B cell (primary cell): ENCODE data around the gene EGFL8. TPM values are rescaled to one million over a fixed set of nuclear protein-coding genes. Genes with fewer than 3 reads are reported as not detected.

ENCODE experiments used
- ATAC-seq: fragments of 200-7000 bp; cut with Tn5 transposase; one replicate; pipeline ENCODE4 v1.10.0; 2021; ENCODE audit warnings: low read depth, mild to moderate bottlenecking, moderate number of reproducible peaks, moderate library complexity
- CTCF ChIA-PET: fragments of 350-600 bp; sonication (Branson Sonifier 250); formaldehyde crosslinking; loops from one replicate; lab custom pipeline; 2021; ENCODE audit warnings: antibody characterized with exemption, inconsistent platforms; lab: Charles Lee
- POLR2A ChIA-PET: fragments of 350-600 bp; sonication (Branson Sonifier 250); formaldehyde crosslinking; loops from one replicate; lab custom pipeline; 2021; ENCODE audit warnings: antibody characterized with exemption; lab: Charles Lee
- DNase-seq: peaks from one replicate; pipeline ENCODE4 v3.0.0; 2013
- H2AFZ ChIP-seq: 2 replicates; pipeline ENCODE4 v1.6.1; 2012; ENCODE audit warnings: mild to moderate bottlenecking, low read depth, low read length; ENCODE audit not compliant: insufficient read depth, poor library complexity, severe bottlenecking
- H3K27ac ChIP-seq, 2 donors: 1 replicate in 1 of 2; 2 replicates in 1 of 2; pipeline ENCODE4 v1.5.1; 2012 to 2013; ENCODE audit warnings: low read length in 2 of 2, mild to moderate bottlenecking in 2 of 2, moderate library complexity in 1 of 2
- H3K27me3 ChIP-seq, 4 experiments: fragments of 200-600 bp in 1 of 4; sonication (generic) in 1 of 4; replicated peaks in 1 of 4; 1 replicate in 2 of 4; 2 replicates in 2 of 4; pipeline versions ENCODE4 v1.6.1 to v1.7.0; 2013 to 2016; ENCODE audit warnings: low read length in 3 of 4, mild to moderate bottlenecking in 2 of 4, mixed read lengths in 1 of 4, moderate library complexity in 1 of 4; ENCODE audit not compliant: insufficient read depth in 4 of 4, control insufficient read depth in 3 of 4; ENCODE audit errors: control extremely low read depth in 1 of 4
- H3K36me3 ChIP-seq, 2 experiments: replicated peaks in 1 of 2; 1 replicate in 1 of 2; 2 replicates in 1 of 2; pipeline versions ENCODE4 v1.6.1 to v1.7.1; 2013; ENCODE audit warnings: low read length in 1 of 2; ENCODE audit not compliant: insufficient read depth in 2 of 2, control insufficient read depth in 1 of 2; ENCODE audit errors: control extremely low read depth in 1 of 2, extremely low read depth in 1 of 2
- H3K4me1 ChIP-seq, 2 donors: fragments of 200-600 bp in 1 of 2; sonication (generic) in 1 of 2; 1 replicate in 1 of 2; 2 replicates in 1 of 2; pipeline versions ENCODE4 v1.5.1 to v1.6.1; 2013 to 2017; ENCODE audit warnings: low read length in 2 of 2; ENCODE audit not compliant: control insufficient read depth in 2 of 2, insufficient read depth in 2 of 2
- H3K4me2 ChIP-seq: replicated peaks from 2 replicates; pipeline ENCODE3; 2012; ENCODE audit warnings: mild to moderate bottlenecking, low read depth, low read length; ENCODE audit not compliant: poor library complexity, severe bottlenecking
- H3K4me3 ChIP-seq, 5 experiments: fragments of 200-600 bp in 1 of 5; sonication (generic) in 1 of 5; 1 replicate in 3 of 5; 2 replicates in 2 of 5; pipeline versions ENCODE4 v1.5.1 to v1.7.0; 2011 to 2016; ENCODE audit warnings: low read length in 4 of 5, mild to moderate bottlenecking in 4 of 5, low read depth in 2 of 5, control low read depth in 1 of 5, moderate library complexity in 1 of 5; ENCODE audit not compliant: insufficient read depth in 1 of 5; ENCODE audit errors: control extremely low read depth in 1 of 5, extremely low read depth in 1 of 5
- H3K79me2 ChIP-seq: fragments of 200-600 bp; sonication (generic); one replicate; pipeline ENCODE4 v1.6.0; 2016; ENCODE audit warnings: low read length; ENCODE audit not compliant: control insufficient read depth, insufficient read depth
- H3K9ac ChIP-seq: fragments of 200-600 bp; sonication (generic); 2 replicates; pipeline ENCODE4 v1.6.1; 2017; ENCODE audit warnings: mild to moderate bottlenecking, low read length, moderate library complexity
- H3K9me3 ChIP-seq, 3 donors: one replicate each; pipeline versions ENCODE4 v1.6.1 to v1.7.1; 2013; ENCODE audit warnings: low read length in 2 of 3; ENCODE audit not compliant: control insufficient read depth in 2 of 3, insufficient read depth in 1 of 3; ENCODE audit errors: control extremely low read depth in 1 of 3
- H4K20me1 ChIP-seq: 2 replicates; pipeline ENCODE4 v1.6.0; 2012; ENCODE audit warnings: mild to moderate bottlenecking, low read length; ENCODE audit not compliant: insufficient read depth, control insufficient read depth, poor library complexity, severe bottlenecking
- H3K27ac Mint-ChIP-seq: one replicate; pipeline ENCODE4 v1.8.0; 2021; ENCODE audit warnings: mixed read lengths
- H3K27me3 Mint-ChIP-seq: one replicate; pipeline ENCODE4 v1.8.0; 2021; ENCODE audit warnings: mixed read lengths
- H3K4me1 Mint-ChIP-seq: one replicate; pipeline ENCODE4 v1.8.0; 2021; ENCODE audit warnings: mixed read lengths
- H3K4me3 Mint-ChIP-seq: one replicate; pipeline ENCODE4 v1.8.0; 2021; ENCODE audit warnings: mixed read lengths
- H3K9me3 Mint-ChIP-seq: one replicate; pipeline ENCODE4 v1.8.0; 2022; ENCODE audit warnings: mixed read lengths; ENCODE audit not compliant: insufficient read depth
- CTCF ChIP-seq: fragments of 200-600 bp; IDR thresholded peaks from one replicate; pipeline ENCODE4 v1.8.0; 2022; ENCODE audit warnings: antibody characterized with exemption, mild to moderate bottlenecking
- EZH2 ChIP-seq: IDR thresholded peaks from 2 replicates; pipeline ENCODE4 v1.6.1; 2012; ENCODE audit warnings: borderline replicate concordance, low read depth, mild to moderate bottlenecking, moderate library complexity, low read length; ENCODE audit not compliant: insufficient read depth, poor library complexity, severe bottlenecking
- WGBS: methylation state at CpG from one replicate; pipeline ENCODE4 v1.1.5; 2013; ENCODE audit warnings: missing lambda C conversion rate; ENCODE audit not compliant: insufficient coverage; 5-methylcytosine and 5-hydroxymethylcytosine counted together
- intact Hi-C: fragments of 100-400 bp; cut with micrococcal nuclease; formaldehyde crosslinking; loops from one replicate; pipeline ENCODE4 v1.10.0; 2022
- polyA plus RNA-seq: library from polyadenylated mRNA; depleted of rRNA; stranded (reverse); fragments of >200 nt; gene quantifications from 2 replicates; pipeline ENCODE4 v1.2.3, GENCODE V29; 2012
- total RNA-seq, 2 donors: library from RNA; stranded (reverse); fragments of 120-200 nt in 1 of 2; gene quantifications; 1 replicate in 1 of 2; 2 replicates in 1 of 2; pipeline versions ENCODE4 v1.2.3 to v1.2.4, GENCODE V29; 2013 to 2022

The EGFL8 gene
- total and polyA plus RNA-seq, 2 donors (not counting 1 experiment from before 2014, with no cell fraction given) = 0.91 to 3.9 TPM

GRCh38 chr6:32181915-32182529 lies 17.6 kb downstream of the EGFL8 start:
- H3K27me3 ChIP-seq = no peaks in the 10 kb centered on the region
- peaks cover 16 to 24% of the 10 kb centered on the region in 2 donors for H3K4me1 ChIP-seq
- H3K36me3 ChIP-seq = peaks cover 0 to 52% of the 10 kb centered on the region in 2 experiments
- no peak overlapping the region for H3K4me2 ChIP-seq
- Mint-ChIP-seq H3K27ac (peak overlapping the region; percentile 37), H3K4me3 (no peak overlapping the region), H3K9me3 (no peaks in the 10 kb centered on the region), H3K27me3 (no peaks in the 10 kb centered on the region), H3K4me1 (peaks cover 52% of the 10 kb centered on the region)
- no peak overlapping the region for H3K9ac ChIP-seq
- POLR2A ChIA-PET = interaction anchor here (1.2 kb wide), 1 partner anchor 8 kb away, joined by 4 read pairs; the partner anchor contains the start of gene PBX2
- DNase-seq (peak; percentile 12), ATAC-seq (no peak)
- intact Hi-C loops = no loop called here
- H2AFZ ChIP-seq = no peak overlapping the region
- 96% methylated on average over 10 of the region's 10 CpGs for WGBS
- CTCF ChIA-PET = interaction anchor here (1.0 kb wide), 1 partner anchor 13 kb away, joined by 3 read pairs; no protein-coding TSS in a partner anchor
- no peak for TF ChIP-seq EZH2
- TF ChIP-seq CTCF = no peak
- no peak overlapping the region for H3K27ac ChIP-seq
- no peak overlapping the region for H3K4me3 ChIP-seq
- no peaks in the 10 kb centered on the region for H3K9me3 ChIP-seq
- peaks cover 28% of the 10 kb centered on the region for H3K79me2 ChIP-seq
- no peaks in the 10 kb centered on the region for H4K20me1 ChIP-seq

GRCh38 chr6:32182555-32182981 lies 18.2 kb downstream of the EGFL8 start:
- CTCF ChIA-PET = interaction anchor here (1.0 kb wide), 1 partner anchor 12 kb away, joined by 3 read pairs; no protein-coding TSS in a partner anchor
- ATAC-seq (no peak), DNase-seq (no peak)
- Histone ChIP-seq H3K79me2 (peaks cover 32% of the 10 kb centered on the region), H3K4me2 (no peak overlapping the region), H3K27ac (no peak overlapping the region), H3K27me3 (no peaks in the 10 kb centered on the region), H3K4me3 (no peak overlapping the region), H2AFZ (no peak overlapping the region), H3K4me1 (peaks cover 17 to 24% of the 10 kb centered on the region in 2 donors), H3K9ac (no peak overlapping the region), H3K9me3 (no peaks in the 10 kb centered on the region), H4K20me1 (no peaks in the 10 kb centered on the region), H3K36me3 (peaks cover 0 to 57% of the 10 kb centered on the region in 2 experiments)
- WGBS = 98% methylated on average over 7 of the region's 10 CpGs
- intact Hi-C loops = no loop called here
- POLR2A ChIA-PET = interaction anchor here (1.2 kb wide), 1 partner anchor 8 kb away, joined by 4 read pairs; the partner anchor contains the start of gene PBX2
- H3K27me3 Mint-ChIP-seq = no peaks in the 10 kb centered on the region
- H3K4me3 Mint-ChIP-seq = no peak overlapping the region
- peaks cover 52% of the 10 kb centered on the region for H3K4me1 Mint-ChIP-seq
- H3K27ac Mint-ChIP-seq = peak overlapping the region; percentile 41
- TF ChIP-seq CTCF (no peak), EZH2 (no peak)
- H3K9me3 Mint-ChIP-seq = no peaks in the 10 kb centered on the region
